ENCODE measurements around the gene ARHGEF7. TPM values are rescaled to one million over a fixed set of nuclear protein-coding genes. Genes with fewer than 3 reads are reported as not detected.

Gene ARHGEF7
- total RNA-seq, 1 donor from 2014 or later, result 63.2 TPM

DNA sequence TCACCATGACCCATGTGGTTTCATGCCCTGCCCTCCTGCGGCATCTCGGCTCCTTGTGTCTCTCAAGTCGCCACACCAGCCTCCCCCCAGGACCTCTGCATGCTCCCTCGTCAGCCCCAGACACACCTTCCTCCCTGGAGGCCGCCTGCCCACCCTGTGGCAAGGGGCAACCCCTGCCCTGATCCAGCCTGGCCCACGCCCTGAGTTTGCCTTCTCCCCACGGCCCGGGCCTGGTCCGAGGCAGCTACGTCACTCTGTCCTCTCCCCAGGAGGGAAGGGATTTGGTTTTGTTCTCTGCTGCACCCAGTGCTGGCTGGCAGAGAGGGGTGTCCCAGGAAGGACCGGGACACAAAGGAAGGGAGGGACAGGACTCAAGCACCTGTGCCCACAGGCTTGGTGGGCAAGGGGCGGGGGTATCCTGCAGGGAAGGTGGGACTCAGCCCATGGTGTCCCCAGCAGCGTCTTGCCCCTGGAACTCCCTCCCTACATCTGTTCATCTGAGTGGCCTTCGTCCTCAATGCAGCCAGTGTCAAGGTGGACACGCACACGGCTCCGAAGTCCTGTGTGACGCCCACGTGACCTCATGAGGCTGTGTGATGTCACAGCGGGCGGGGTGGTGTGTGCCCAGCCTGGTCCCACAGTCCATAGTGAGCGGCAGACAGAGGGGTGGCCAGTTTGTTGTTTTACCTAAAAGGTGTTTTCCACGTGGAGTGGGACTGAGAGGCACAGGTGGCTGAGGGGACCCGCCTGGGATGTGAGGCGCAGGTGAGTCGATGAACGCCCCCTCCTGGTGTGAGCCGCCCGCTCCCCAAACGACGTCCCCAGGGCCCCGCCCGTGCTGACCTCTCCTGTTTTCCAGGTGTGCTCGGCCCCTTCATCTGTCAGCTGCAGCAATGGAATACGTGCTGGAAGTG is 205.1 kb downstream of the ARHGEF7 start, which contains the start of gene TEX29:
TSS of gene TEX29 (plus strand) at position 645 of the 914 bp plus-strand sequence. CDS start at position 894, 249 bp downstream.
- no peaks in the 10 kb centered on the region for H3K4me1 ChIP-seq
- DNase-seq (no peak), ATAC-seq (no peak)
- no peaks in the 10 kb centered on the region for H3K36me3 ChIP-seq
- intact Hi-C loops (cut with DNase I), result no loop called here
- TF ChIP-seq CTCF (IDR thresholded peaks at IDR 0.05), result no peak
- no peak within 1 kb of the TSS for H3K27ac ChIP-seq
- H3K4me3 ChIP-seq, result no peak within 1 kb of the TSS
- H3K27me3 ChIP-seq, result no peaks in the 10 kb centered on the region
- H3K9me3 ChIP-seq, result no peaks in the 10 kb centered on the region

DNA sequence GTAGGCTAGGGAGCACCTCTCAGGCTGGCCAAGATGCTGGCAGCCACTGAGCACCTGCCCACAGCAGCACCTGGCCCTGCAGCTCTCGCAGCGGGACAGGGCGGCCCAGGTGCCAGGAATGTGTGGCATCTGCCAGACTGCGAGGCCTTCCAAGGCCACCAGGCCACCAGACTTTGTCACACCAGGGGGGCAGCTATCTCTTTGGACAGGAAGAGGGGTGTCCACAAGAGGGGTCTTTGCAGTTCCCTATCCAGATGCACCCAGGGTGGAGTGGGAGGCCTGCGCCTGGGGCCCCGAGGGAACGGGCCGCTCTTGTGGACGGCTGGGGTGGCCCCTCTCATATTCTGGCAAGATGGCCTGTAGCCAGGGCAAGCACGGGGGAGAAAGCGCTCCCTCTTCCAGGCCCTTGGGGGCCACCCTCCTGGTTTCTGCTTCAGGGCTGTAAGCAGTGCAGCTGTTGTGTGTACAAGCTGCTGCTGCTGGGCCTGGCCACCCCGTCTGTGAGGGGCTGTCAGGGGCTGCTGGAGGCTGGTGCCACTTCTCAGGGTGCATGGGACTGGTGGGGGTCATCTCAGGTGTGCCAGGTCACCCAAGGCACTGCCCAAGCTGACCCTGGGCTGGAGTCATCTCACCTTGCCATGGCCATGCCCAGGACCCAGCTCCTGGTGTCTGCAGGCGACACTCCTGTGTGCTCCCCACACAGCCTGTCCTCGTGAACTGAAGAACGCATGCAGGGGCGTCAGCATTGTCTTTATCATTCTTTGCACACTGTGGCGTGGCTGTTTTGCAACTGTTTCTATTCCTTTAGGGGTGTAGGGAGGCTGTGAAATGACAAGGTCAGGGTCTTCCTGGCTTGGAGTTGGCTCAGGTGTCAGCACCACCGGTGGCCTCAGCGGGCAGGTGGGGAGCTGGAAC is 207.1 kb downstream of the ARHGEF7 start:
- Histone ChIP-seq H3K9me3 (no peaks in the 10 kb centered on the region), H3K4me3 (no peak overlapping the region), H3K36me3 (no peaks in the 10 kb centered on the region), H3K4me1 (no peaks in the 10 kb centered on the region), H3K27me3 (no peaks in the 10 kb centered on the region), H3K27ac (no peak overlapping the region)
- no peak for DNase-seq
- ATAC-seq, result no peak
- TF ChIP-seq CTCF (IDR thresholded peaks at IDR 0.05), result no peak
- intact Hi-C loops (cut with DNase I), result no loop called here

DNA sequence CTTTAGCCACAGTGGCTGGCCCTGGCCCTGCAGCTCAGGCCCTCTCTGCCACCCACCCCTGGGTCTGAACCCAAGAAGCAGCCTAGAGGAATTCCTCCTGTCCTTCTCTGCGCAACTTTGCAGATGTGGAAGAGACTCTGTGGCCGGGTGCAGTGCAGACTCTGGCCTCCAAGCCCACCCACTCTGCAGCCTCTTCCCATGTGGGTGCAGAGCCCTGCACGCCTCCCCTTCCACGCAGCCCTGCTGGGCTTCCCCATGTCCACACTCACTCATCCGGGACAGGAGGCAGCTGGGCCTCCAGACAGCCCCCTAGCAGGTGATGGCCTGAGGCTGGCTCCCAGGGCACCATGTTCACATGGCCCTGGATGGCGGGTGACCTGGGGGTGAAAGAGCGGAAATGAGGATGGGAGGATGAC is 207.8 kb downstream of the ARHGEF7 start:
- Histone ChIP-seq H3K9me3 (no peaks in the 10 kb centered on the region), H3K4me1 (no peaks in the 10 kb centered on the region), H3K4me3 (no peak overlapping the region), H3K27ac (no peak overlapping the region), H3K27me3 (no peaks in the 10 kb centered on the region), H3K36me3 (no peaks in the 10 kb centered on the region)
- TF ChIP-seq CTCF (IDR thresholded peaks at IDR 0.05), result no peak
- intact Hi-C loops (cut with DNase I), result no loop called here
- ATAC-seq (no peak), DNase-seq (no peak)

DNA sequence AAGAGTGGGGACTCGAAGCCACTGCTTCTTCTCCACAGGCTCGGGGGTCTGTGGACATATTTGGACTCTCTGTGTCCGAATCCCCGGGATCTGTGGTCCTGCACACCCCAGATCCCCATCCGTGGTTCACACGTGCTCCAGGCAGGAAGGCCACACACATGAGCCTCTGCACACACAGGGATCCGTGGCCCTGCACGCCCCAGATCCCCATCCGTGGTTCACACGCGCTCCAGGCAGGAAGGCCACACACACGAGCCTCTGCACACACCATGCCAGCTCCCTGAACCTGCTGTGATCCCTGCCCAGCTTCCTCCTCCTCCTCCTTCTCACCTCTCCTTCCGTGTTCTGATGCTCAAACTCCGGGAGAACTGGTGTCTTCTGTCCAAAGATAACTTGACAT is 208.4 kb downstream of the ARHGEF7 start:
- Histone ChIP-seq H3K9me3 (no peaks in the 10 kb centered on the region), H3K36me3 (no peaks in the 10 kb centered on the region), H3K27ac (no peak overlapping the region), H3K4me3 (no peak overlapping the region), H3K4me1 (no peaks in the 10 kb centered on the region), H3K27me3 (no peaks in the 10 kb centered on the region)
- DNase-seq, result no peak
- intact Hi-C loops (cut with DNase I), result no loop called here
- ATAC-seq, result no peak
- TF ChIP-seq CTCF (IDR thresholded peaks at IDR 0.05), result no peak

GRCh38 chr13:111323950-111324651 is 209.0 kb downstream of the ARHGEF7 start:
- Histone ChIP-seq H3K36me3 (no peaks in the 10 kb centered on the region), H3K27me3 (no peaks in the 10 kb centered on the region), H3K4me1 (no peaks in the 10 kb centered on the region), H3K27ac (no peak overlapping the region), H3K4me3 (no peak overlapping the region), H3K9me3 (no peaks in the 10 kb centered on the region)
- TF ChIP-seq CTCF (IDR thresholded peaks at IDR 0.05), result no peak
- intact Hi-C loops (cut with DNase I), result no loop called here
- DNase-seq (no peak), ATAC-seq (no peak)
